Effector memory CD4-positive, alpha-beta T cell (primary cell): ENCODE measurements around the gene MRPS18B.

Source experiments
- DNase-seq, 3 donors: peaks; one replicate each; pipeline ENCODE4 v3.0.0-alpha.2; 2020
- H3K27ac ChIP-seq: 2 replicates; pipeline ENCODE4 v1.7.0; 2013; ENCODE audit warnings: mild to moderate bottlenecking, low read length, moderate library complexity; ENCODE audit not compliant: insufficient read depth, poor library complexity, severe bottlenecking
- H3K27me3 ChIP-seq: replicated peaks from 2 replicates; pipeline ENCODE4 v1.7.0; 2013; ENCODE audit warnings: mild to moderate bottlenecking, low read length; ENCODE audit not compliant: insufficient read depth, control insufficient read depth, poor library complexity, severe bottlenecking
- H3K36me3 ChIP-seq: 2 replicates; pipeline ENCODE4 v1.7.0; 2013; ENCODE audit warnings: mild to moderate bottlenecking, low read length, moderate library complexity; ENCODE audit not compliant: control insufficient read depth, insufficient read depth
- H3K4me1 ChIP-seq: 2 replicates; pipeline ENCODE4 v1.7.0; 2013; ENCODE audit warnings: low read length, mild to moderate bottlenecking; ENCODE audit not compliant: control insufficient read depth, insufficient read depth, poor library complexity, severe bottlenecking
- H3K4me3 ChIP-seq: 2 replicates; pipeline ENCODE4 v1.7.0; 2013; ENCODE audit warnings: low read length, low read depth, mild to moderate bottlenecking; ENCODE audit not compliant: insufficient read depth, poor library complexity, severe bottlenecking
- H3K9me3 ChIP-seq: 2 replicates; pipeline ENCODE4 v1.7.0; 2013; ENCODE audit warnings: mild to moderate bottlenecking, low read length, moderate library complexity; ENCODE audit not compliant: control insufficient read depth
- total RNA-seq, 3 donors: gene quantifications; one replicate each; lab custom pipeline; 2026; lab: John Stamatoyannopoulos, UW

Gene MRPS18B
- 15.2 to 23.4 (median 20.9) reads per million in 3 donors for total RNA-seq

DNA sequence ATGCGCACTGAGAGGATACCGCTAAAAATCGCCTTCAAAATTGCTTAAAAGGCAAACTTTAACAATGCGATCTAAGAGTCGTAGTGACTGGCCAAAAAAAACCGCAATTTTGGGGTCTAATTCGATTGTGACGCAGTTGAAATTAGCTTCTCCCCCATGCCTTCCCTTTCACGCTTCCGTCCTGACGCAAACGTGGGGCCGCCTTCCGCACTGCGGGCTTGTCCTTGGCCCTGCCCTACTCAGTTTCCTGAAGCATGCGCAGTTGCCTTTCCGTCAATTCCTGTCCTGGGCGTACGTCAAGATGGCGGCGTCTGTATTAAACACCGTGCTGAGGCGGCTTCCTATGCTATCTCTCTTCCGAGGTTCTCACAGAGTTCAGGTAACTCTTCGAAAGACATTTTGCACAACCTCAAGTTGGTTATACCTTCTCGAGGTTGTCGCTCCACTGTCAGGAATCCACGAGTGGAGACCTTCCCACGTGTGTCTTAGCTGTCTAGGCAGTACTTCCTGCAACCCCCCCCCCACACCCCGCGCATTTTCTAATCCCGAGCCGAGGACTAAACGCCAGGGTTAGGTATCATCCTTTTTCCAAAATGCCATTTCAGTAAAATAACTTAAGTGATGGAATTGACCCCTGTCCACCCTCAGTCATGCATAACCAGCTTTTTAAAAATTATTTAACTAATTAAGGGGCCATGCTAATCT, at the start of gene MRPS18B:
Gene MRPS18B, plus strand, starts transcription at position 276 of the 705 bp plus-strand sequence. Its CDS starts 26 bp downstream, at position 302.
- H3K9me3 ChIP-seq: no peaks in the 10 kb centered on the region
- DNase-seq: peak; percentile 96 to 99 (median 98)
- H3K27me3 ChIP-seq: no peaks in the 10 kb centered on the region
- peaks cover 10% of the 10 kb centered on the region for H3K4me1 ChIP-seq
- H3K27ac ChIP-seq: peak within 1 kb of the TSS; percentile 97
- H3K36me3 ChIP-seq: peaks cover 33% of the 10 kb centered on the region
- H3K4me3 ChIP-seq: peak within 1 kb of the TSS; percentile 95

DNA sequence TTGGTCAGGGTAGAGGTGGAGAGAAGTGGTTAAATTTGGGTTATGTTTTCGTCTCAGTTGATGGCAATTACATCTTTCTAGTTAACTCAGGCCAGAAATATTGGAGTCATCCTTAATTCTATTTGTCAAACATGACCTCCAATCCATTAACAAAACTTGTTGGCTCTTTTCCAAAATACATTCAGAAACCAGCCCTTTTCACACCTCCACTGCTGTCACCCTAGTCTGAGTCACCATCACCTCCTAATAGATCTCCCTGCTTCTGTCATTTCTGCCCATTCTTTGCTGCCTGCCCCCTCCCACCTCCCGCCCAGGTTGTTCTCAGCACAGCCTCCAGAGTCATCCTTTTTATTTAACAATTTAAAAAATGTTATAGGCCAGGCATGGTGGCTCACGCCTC, 49.4 kb upstream of the MRPS18B start:
- H3K27ac ChIP-seq: no peak overlapping the region
- no peak for DNase-seq
- H3K27me3 ChIP-seq: no peaks in the 10 kb centered on the region
- peaks cover 21% of the 10 kb centered on the region for H3K4me1 ChIP-seq
- no peak overlapping the region for H3K4me3 ChIP-seq
- H3K9me3 ChIP-seq: no peaks in the 10 kb centered on the region
- H3K36me3 ChIP-seq: peaks cover 1% of the 10 kb centered on the region

DNA sequence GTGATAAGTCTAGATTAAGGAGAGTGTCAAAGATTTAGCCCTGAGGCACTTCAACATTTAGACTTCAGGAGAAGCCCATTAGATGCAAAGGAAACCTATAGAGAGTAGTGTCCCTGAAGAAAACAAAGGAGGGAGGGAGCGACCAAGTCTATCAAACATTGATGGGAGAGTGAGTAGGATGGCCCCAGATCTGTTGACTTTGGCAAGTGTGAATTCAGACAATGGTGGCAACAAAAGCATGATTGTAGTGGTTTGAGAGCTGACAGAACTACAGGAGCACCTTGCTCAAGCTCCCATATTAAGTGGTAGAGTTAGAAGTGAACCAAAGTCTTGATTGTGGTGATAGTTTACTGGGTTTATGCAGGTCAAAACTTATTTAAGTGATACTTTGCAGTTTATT, 47.4 kb upstream of the MRPS18B start:
- Histone ChIP-seq H3K36me3 (no peaks in the 10 kb centered on the region), H3K4me3 (peak overlapping the region; percentile 81), H3K27ac (peak overlapping the region; percentile 95), H3K9me3 (no peaks in the 10 kb centered on the region), H3K4me1 (peaks cover 22% of the 10 kb centered on the region), H3K27me3 (no peaks in the 10 kb centered on the region)
- DNase-seq: no peak

DNA sequence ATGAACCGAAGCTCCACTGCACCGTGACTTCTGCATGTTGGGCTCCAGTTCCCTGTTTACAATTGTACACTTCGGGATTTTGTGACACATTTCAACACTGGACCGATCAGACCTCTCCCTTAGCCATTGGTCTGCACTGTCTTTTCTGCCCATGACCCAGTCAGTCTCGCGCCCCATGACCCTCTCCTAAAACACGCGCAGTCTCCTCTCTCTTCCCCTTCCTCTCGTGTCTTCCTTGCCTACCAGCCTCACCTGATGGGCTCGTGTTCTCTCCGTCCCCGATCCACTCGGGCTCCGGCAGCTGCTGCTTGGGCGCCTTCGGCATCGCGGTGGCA, 46.9 kb upstream of the MRPS18B start:
- no peaks in the 10 kb centered on the region for H3K27me3 ChIP-seq
- DNase-seq: no peak
- H3K4me3 ChIP-seq: peak overlapping the region; percentile 81
- peak overlapping the region; percentile 95 for H3K27ac ChIP-seq
- H3K9me3 ChIP-seq: no peaks in the 10 kb centered on the region
- peaks cover 22% of the 10 kb centered on the region for H3K4me1 ChIP-seq
- no peaks in the 10 kb centered on the region for H3K36me3 ChIP-seq

DNA sequence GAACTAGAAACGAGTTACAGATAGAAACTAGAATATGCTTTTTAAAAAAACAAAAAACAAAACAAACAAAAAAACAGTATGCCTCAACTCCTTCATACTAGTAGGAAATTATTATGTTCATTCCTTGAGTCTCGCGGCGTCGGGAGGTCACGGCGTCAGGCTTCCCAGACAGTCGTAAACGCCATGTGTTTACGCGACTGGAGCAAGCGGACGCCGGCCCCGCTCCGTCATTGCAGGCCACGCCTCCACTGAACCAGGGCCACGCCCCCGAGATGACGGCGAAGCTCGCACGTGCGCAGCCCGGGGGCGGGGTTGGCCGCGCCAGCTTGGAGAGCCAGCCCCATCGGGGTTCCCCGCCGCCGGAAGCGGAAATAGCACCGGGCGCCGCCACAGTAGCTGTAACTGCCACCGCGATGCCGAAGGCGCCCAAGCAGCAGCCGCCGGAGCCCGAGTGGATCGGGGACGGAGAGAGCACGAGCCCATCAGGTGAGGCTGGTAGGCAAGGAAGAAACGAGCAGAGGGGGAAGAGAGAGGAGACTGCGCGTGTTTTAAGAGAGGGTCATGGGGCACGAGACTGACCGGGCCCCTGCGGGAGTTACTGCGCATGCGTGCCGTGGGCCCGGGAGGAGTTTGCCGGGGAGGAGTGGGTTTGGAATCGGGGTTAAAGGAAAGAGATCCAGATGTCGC, 46.4 kb upstream of the MRPS18B start, which contains the start of gene ABCF1:
Gene ABCF1, plus strand, starts transcription at position 368 of the 687 bp plus-strand sequence. Its CDS starts 46 bp downstream, at position 414.
- Histone ChIP-seq H3K27me3 (no peaks in the 10 kb centered on the region), H3K27ac (peak within 1 kb of the TSS; percentile 95), H3K36me3 (no peaks in the 10 kb centered on the region), H3K4me3 (peak within 1 kb of the TSS; percentile 81), H3K4me1 (peaks cover 22% of the 10 kb centered on the region), H3K9me3 (no peaks in the 10 kb centered on the region)
- DNase-seq: peak; percentile 99

DNA sequence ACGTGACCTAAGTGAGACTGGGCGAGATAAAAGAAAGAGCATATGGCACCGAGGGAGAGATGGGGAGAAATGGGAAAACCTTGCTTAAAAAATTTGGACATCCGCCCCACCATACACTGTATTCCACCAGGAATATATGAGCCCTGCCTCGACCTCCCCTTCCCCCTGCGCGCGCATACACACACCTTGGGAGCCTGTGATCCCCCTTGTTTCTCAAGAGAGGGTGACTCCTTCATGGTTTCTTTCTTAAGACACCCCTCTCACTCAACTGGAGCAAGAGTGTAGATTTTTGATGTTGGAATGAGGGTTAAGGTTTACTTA, 45.9 kb upstream of the MRPS18B start:
- Histone ChIP-seq H3K4me1 (peaks cover 22% of the 10 kb centered on the region), H3K27ac (peak overlapping the region; percentile 95), H3K27me3 (no peaks in the 10 kb centered on the region), H3K9me3 (no peaks in the 10 kb centered on the region), H3K4me3 (peak overlapping the region; percentile 81), H3K36me3 (peaks cover 3% of the 10 kb centered on the region)
- no peak for DNase-seq

DNA sequence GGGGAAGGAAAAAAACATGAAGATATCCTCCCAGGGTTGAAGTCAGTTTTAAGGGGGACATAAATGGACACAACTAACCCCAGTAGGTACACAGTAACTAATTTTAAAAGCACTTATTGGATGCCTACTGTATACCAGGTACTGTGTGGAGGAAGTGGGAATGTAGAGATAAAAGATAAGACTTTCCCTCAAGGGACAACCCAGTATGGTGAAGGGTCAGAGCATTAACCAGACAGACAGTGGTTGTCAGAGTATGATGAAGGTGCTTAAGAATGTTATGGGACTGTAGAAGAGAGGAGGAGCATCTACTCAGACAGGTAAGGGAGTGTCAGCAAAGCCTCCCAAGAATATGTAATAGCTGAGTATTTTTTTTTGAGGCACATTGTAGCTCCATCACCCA, 45.5 kb upstream of the MRPS18B start:
- DNase-seq: no peak
- peak overlapping the region; percentile 95 for H3K27ac ChIP-seq
- no peaks in the 10 kb centered on the region for H3K27me3 ChIP-seq
- H3K9me3 ChIP-seq: no peaks in the 10 kb centered on the region
- peaks cover 22% of the 10 kb centered on the region for H3K4me1 ChIP-seq
- H3K36me3 ChIP-seq: peaks cover 7% of the 10 kb centered on the region
- peak overlapping the region; percentile 81 for H3K4me3 ChIP-seq

DNA sequence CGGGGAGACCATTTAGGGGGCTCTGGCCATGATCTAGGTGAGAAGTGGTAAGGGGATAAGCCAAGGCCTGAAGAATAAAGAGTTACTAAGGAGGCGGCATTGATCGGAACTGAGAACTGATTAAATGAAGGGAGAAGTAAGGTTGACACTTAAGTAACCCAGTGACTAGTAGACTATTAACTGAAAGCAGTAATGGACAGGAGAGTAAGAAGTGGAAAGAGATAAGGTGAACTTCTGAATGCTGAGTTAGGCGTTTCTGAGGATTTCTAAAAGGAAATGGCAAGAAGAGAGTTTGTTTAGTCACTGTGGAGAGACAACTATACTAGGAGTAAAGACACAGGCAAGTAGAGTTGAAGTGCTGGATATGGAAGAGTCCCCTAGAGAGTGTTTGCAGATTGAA, 44.5 kb upstream of the MRPS18B start:
- no peak overlapping the region for H3K27ac ChIP-seq
- H3K4me1 ChIP-seq: peaks cover 22% of the 10 kb centered on the region
- no peaks in the 10 kb centered on the region for H3K27me3 ChIP-seq
- peaks cover 17% of the 10 kb centered on the region for H3K36me3 ChIP-seq
- DNase-seq: no peak
- no peaks in the 10 kb centered on the region for H3K9me3 ChIP-seq
- H3K4me3 ChIP-seq: no peak overlapping the region

DNA sequence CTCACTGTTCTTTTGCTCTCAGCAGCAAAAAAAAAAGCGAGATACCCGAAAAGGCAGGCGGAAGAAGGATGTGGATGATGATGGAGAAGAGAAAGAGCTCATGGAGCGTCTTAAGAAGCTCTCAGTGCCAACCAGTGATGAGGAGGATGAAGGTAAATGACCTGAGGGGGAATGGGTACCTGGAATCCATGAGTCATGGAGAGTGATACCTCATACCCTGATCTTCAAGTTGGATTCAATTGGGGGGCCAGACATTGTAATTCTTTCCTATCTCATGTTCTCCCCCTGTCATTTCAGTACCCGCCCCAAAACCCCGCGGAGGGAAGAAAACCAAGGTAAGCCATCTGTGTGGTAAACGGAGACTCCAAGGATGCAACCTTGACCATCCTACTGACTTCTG, 39.6 kb upstream of the MRPS18B start:
- Histone ChIP-seq H3K36me3 (peaks cover 63% of the 10 kb centered on the region), H3K9me3 (no peaks in the 10 kb centered on the region), H3K4me1 (peaks cover 2% of the 10 kb centered on the region), H3K4me3 (no peak overlapping the region), H3K27ac (no peak overlapping the region), H3K27me3 (no peaks in the 10 kb centered on the region)
- no peak for DNase-seq

DNA sequence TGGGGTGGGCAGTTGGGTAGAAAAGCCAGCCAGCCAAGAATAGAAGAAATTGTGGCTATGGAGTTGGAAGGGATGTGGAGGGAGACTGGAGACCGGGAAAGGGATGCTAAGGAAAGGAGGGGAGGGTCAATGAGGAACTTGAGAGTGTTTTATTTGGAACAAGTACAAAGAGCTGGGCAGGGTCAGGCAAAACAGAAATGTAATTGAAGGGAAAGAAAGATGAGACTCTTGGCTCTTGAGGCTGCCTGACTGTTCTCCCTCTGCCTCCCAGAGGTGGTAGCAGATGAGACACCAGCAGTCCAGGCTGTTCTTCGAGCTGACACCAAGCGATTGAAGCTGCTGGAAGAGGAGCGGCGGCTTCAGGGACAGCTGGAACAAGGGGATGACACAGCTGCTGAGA, 33.7 kb upstream of the MRPS18B start:
- no peak for DNase-seq
- Histone ChIP-seq H3K4me3 (no peak overlapping the region), H3K4me1 (no peaks in the 10 kb centered on the region), H3K27ac (no peak overlapping the region), H3K36me3 (peaks cover 89% of the 10 kb centered on the region), H3K27me3 (no peaks in the 10 kb centered on the region), H3K9me3 (no peaks in the 10 kb centered on the region)
